ENCODE measurements around the gene LTO1.
"Not testable (repeated sequence)": the region's sequence is repeated elsewhere in the genome, so short reads cannot be mapped to it uniquely, and the experiment has no call there.

Gene LTO1

DNA sequence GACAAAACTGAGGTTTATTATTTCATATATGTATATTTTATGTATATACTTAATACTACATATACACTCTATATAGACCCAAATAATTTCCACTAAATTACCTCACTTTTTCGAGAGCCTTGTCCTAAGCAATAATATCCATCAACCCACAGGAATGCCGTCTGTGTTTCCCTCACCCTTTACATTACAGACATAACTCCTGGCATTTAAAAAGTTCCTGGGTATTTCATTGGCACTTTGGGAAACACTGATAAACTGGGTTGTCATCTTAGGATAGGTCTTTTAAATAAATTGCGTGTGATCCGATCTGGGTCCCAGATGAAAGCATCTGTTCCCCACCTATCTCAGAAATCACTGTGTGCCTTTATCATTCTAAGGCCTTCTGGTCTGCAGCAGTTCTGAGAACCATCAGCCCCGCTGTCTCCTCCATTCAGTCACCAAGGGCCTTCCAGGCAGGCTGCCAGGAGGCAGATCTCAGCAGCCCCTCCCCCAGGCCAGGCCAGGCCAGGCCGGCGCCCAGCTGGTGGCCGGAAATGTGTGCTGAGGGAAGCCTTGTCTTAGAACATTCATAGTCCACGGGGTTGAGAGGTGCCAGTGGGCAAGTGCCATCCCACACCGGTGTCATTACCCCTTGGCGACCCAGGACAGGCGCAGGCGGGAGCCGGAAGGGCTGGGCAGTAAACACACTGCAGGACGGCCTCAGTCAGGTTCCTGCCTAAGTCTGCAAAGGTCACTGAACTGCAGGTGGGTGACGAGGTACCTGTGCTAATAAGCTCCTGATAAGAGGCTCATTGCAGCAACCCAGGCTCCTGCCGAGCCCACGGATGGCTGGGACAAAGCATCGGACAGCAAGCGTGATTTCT lies 25.4 kb upstream of the LTO1 start:
- DNase-seq: no peak

DNA sequence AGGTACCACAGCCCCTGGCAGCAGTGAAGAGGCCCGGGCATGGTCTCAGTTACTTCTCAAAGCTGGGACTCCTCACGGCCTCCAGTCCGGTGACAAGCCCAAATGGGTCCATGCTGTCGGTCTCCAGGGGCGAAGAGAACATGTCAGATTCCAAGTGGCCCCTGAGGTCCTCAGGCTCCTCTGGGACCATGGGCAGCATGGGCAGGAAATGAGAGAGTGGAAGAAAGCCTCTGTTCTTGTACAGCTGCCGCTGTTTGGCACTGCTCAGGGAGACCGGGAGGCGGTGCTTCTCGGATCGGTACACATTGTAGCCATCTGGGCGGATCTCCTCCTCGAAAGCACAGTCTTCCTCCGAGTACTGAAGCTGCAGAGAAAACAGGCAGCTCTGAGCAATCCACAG lies 24.1 kb upstream of the LTO1 start:
- DNase-seq: no peak

DNA sequence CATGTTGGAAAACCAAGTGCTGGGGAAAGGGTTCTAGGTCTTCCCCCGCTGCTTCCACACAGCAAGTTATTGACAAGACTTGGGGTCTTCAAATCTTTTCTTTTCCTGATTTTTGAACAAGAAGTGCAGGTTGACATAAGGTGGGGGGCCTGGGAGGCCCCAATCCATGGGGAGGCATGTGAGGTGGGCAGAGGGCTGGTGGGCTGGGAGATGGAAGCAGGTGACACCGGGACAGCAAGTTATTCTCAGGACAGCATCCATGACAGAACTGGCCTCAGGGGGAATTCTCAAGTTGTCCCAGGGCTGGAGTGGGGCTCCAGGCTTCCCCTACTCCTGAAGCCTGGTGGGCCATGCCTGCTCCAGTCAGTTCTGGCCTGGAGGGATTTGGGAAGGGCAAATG lies 23.2 kb upstream of the LTO1 start:
- DNase-seq: no peak

DNA sequence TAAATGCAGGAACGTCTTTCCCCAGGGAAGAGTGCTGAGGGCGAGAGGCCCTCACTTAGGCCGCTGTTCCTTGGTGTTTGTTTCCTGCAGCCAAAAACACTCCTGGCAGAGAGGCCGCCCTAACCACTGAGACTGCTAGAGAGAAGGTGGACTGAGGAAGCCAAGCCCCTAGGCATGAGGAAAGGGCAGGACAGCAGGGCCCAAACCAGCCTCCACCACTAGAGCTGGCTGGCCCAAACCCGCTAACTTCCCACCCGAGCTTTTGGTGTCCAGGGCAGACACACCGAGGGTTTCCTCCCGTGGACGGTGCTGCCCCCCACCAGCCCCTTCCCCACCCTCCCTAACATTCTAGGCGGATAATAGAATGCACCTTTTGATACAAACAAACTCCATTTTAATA lies 22.7 kb upstream of the LTO1 start:
- DNase-seq: no peak

DNA sequence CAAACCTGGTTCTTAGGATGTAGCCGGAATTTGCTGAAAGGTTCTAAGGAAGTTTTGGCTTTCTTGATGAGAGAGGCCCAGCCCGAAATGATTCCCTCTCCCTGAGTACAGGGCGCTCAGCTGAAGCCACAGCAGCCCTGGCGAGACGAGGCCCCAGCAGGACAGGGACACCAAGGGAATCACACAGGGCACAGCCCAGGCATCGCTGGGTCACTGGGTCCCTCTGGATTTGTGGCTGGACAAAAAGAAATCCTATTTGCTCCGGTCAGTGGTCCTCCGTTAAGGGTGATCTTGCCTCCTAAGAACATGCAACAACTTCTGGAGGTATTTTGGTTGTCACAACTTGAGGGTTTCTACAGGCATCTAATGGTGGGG lies 22.3 kb upstream of the LTO1 start:
- DNase-seq: no peak

DNA sequence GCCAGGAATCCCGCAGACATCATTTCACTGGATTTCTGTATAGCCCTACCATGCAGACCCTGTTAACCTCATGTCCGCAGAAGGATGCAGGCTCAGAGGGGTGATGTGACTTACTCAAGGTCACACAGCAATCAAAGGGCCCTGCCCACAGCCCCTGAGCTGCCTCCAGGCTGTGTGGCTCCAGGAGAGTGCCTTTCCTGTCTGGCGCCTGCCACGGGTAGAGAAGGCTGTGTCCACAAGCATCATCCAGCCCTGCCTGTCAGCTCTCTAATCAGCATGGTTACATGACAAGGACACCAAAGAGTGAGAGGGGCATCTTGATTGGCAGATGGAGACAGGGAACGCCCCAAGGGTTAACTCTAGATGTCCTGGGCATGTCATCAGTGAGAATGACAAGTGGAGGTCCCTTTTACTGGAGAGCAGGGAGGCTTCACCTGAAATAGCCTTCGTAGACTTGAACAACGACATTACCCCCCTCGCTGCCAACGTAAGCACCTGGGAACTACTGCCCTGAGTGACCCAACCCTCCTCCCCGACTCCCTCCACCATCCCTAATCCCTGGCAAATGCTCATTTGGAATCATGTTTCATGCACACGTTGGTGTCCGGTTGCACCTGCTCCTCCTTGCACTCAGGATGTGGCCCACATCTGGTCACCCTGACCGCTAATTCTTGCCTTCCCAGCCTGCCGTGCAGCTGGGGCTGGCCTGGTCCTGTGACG lies 21.8 kb upstream of the LTO1 start:
- no peak for DNase-seq

DNA sequence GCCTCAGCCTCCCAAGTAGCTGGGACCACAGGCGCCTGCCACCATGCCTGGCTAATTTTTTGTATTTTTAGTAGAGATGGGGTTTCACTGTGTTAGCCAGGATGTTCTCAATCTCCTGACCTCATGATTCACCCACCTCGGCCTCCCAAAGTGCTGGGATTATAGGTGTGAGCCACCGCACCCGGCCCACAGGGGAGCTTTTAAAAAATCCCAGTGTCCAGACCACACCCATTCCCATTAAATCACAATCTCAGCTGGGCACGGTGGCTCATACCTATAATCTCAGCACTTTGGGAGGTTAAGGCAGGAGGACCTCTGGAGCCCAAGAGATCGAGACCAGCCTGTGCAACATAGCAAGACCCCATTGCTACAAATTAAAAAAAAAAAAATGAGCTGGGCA lies 20.8 kb upstream of the LTO1 start:
- DNase-seq: not testable (repeated sequence)

DNA sequence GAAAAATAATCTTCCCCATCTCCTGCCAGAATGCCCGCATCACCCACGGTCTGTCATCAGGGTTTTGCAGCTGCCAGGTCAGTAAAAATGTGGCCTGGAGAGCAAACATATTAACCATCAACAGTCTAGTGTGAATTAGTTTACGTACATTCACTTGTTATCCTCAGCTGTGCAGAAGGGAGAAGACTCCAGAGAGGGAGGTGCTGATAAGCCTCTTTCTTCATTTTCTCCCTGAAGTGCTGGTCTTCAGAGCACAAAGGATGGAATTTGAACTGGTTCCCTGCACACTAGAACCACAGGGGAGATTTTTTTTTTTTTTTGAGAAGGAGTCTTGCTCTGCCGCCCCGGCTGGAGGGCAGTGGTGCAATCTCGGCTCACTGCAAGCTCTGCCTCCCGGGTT lies 20.4 kb upstream of the LTO1 start:
- DNase-seq: no peak

DNA sequence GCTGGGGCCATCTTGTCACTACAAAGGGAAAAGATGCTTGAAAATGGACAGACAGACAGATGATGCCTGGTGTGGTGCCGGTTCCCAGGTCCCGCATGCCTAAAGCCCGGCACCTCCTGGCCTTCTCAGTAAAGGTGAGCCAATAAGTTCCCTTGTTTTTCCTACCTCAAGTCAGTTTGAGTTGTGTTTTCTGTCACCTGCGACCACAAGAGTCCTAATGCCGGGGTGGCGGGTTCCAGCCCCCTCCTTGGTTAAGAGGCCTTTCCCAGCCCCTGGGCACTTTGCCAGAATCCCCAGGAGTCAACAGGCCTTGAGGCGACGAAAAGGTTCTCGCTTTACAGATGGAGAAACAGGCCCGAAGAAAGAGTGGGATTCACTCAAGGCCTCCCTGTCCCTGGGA lies 19.6 kb upstream of the LTO1 start:
- DNase-seq: no peak

DNA sequence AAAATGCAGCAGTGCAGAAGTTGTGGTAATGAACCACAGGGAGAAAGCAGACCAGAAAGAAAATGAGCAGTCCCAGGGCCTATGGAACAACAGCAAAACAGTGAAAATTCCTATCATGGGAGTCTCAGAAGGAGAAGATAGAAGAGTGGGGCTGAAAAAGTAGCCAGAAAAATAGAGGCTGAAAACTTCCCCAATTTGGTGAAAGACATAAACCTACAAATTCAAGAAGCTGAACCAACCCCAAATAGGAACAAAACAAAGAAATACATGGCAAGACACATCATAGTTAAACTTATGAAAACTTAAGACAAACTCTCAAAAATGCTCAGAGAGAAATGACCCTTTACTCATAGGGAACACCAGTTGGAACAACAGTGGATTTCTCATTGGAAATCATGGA lies 17.3 kb upstream of the LTO1 start:
- DNase-seq: no peak

DNA sequence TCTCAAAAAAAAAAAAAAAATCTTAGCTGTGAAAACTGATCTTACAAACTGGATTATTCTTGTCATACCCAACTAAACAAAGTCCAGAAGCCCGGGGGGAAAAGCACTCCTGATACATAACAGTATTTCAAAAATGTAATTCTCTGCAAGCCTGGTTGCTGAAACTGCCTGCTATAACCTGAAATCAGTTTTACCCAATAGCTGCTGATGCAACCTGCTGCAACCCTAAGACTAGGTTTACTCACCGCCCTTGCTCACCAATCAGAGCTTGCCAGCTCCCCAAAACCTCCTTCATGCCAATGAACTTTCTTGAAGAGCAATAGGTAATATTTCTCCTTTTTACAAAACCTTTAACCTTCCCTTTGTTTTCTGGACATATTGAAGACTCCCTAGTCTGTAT lies 16.3 kb upstream of the LTO1 start:
- DNase-seq: no peak

DNA sequence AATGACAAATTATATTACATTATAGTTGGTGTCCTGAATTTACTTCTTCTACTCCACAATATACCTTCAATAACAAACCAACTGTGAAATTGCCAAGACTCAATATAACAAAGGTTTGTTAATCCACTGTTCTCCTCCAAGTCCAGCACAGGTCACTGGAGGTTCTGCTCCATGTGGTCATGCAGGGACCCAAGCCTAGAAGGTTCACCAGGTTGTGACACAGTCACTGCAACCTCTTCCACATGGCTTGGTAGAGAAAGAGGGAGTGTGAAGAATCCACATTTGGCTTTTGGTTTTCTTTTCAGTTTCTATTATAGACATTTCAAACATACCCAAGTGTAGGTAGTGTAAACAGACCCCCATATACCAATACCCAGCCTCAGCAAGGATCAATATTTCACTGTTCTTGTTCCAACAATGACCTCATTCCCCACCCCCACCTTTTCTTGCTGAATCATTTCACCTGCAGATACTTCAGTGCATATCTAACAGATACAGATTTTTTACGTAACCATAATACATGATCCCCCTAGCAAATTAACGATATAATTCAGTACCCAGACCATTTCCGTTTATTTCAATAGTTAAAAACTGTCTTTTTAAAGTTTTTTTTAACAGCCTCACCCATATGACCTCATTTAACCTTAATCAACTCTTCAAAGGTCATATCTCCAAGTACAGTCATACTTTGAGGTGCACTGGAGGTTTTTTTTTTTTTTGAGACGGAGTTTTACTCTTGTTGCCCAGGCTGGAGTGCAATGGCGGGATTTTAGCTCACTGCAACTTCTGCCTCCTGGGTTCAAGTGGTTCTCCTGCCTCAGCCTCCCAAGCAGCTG lies 14.5 kb upstream of the LTO1 start:
- no peak for DNase-seq

DNA sequence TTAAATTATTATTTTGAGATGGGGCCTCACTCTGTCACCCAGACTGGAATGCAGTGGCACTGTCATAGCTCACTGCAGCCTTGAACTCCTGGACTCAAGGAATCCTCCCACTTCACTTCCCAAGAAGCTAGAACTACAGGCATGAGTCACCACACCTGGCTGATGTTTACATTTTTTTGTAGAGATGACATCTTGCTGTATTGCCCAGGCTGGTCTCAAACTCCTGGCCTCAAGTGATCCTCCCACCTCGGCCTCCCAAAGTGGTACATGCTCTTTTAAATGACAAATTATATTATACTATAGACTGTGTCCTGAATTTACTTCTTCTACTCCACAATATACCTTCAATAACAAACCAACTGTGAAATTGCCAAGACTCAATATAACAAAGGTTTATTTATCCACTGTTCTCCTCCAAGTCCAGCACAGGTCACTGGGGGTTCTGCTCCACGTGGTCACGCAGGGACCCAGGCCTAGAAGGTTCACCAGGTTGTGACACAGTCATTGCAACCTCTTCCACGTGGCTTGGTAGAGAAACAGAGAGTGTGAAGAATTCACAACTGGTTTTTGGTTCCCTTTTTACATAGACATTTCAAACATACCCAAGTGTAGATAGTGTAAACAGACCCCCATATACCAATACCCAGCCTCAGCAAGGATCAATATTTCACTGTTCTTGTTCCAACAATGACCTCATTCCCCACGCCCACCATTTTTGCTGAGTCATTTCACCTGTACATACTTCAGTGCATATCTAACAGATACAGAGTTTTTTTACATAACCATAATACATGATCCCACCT lies 13.0 kb upstream of the LTO1 start:
- not testable (repeated sequence) for DNase-seq

DNA sequence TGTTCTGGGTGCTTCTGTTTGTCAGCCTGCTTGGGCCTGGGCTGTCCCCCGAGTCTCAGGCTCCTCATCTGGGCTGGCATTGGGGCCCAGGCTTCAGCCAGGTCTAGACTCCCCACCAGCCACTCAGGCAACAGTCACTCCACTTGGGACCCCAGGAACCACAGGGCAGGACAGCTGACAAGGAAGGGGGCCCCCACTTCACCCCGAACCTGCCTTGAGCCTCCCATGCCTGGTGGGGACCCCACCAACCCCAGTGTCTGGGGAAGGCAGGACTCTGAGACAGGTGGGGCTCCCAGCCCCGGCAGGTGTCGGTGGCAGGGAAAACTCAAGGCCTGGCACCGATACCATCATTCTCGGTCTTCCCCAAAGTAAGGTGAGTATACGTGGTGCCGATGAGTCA lies 11.7 kb upstream of the LTO1 start:
- no peak for DNase-seq

DNA sequence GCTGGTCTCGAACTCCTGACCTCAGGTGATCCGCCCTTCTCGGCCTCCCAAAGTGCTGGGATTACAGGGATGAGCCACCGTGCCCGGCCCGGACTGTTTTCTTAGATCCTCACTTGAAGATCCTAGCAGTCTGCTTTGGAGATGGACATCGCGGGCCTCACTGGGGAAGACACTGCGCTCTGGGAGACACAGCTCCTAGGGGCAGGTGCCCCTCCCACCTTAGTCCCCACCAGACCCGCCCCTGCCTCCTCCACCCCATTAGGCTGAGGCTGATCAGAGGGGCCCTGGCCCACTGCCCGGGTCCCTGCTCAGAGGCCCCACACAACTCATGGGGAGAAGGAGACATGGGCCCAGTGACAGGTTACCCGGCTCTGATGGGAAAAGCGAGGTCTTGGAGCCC lies 11.3 kb upstream of the LTO1 start:
- DNase-seq: no peak

DNA sequence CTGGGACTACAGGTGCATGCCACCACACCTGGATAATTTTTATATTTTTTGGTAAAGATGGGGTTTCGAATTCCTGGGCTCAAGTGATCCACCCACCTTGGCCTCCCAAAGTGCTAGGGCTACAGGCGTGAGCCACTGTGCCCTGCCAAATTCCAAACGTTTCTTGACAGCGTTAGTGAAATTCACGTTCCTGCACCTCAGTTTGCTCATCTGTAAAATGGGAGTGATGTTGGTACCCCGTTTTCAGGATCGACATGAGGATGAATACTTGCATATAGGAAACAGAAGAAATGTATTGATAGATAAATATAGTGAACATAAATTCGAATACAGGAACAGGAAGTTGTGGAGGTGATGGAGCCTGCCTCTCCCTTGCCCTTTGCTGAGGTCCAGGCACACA lies 10.2 kb upstream of the LTO1 start:
- DNase-seq: no peak

DNA sequence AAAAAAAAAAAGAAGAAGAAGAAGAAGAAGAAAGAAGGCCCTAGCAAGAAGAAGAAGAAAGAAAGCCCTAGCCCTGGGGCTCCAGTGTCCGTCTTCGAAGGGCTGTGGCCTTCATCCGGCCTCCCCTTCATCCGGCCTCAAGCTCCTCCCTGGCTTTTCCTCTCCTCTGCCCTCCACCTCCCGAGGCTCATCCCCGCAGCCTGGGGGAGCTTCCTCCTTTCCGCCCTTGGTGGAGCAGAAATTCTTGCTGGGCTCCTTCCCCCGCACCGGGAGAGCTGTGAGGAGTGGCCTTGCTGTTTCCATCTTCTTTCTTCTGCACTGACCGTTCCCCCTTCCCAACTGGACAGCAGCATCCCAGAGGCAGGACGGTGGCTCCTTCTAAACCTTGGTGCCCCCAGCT lies 9.5 kb upstream of the LTO1 start:
- no peak for DNase-seq

DNA sequence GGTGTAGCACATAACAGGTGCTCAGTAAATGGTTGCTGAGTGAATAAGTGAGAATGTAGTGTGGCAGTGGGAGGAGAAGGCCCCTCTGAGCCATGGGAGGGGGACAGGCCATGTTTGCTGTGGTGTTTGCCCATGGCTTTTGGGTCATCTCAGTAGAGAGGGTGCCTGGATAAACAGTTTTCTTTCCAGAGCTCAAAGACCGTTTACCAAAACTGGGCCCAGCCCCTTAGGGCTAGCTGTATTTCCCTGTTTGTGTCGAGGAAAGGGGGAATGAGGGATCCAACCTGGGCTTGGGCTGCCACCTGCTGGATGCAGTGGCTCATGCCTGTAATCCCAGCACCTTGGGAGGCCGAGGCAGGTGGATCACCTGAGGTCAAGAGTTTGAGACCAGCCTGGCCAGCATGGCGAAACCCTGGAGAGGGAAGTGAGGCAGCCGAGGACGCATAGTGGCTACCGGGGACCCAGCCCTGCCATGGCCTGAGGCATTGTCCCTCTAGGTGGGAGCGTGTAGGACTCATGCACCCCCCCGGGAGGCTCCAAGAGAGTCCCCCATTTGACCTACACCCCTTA lies 8.7 kb upstream of the LTO1 start:
- no peak for DNase-seq

DNA sequence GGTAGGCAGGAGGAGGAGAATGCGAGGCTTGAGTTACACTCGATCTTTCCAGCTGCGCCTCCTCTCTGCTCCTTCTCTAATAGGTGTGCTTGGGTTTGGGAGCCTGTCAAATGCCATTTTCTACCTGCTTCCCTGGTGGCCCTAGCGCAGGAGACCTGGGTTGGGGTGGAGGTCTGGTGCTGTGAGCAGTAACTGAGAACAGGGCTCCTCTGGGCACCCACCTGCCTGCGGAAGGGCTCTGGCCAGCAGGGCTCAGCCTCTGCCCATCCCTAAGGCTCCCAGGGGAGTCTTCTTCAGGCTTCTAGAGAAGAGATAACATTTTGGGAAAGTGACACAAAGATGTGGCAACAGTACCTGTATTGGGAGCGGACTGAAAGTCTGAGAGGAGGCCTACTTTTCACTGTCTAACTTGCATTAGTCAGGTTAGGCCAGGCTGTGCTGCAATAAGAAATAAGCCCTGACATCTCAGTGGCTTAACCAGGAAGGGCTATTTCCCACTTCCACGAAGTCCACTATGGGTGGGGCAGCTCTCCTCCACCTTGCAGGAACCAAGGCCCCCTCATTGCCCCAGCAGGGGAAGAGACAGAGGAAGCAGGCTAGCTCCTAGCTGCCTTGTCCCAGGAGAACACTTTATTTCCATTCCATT lies 7.7 kb upstream of the LTO1 start:
- no peak for DNase-seq

DNA sequence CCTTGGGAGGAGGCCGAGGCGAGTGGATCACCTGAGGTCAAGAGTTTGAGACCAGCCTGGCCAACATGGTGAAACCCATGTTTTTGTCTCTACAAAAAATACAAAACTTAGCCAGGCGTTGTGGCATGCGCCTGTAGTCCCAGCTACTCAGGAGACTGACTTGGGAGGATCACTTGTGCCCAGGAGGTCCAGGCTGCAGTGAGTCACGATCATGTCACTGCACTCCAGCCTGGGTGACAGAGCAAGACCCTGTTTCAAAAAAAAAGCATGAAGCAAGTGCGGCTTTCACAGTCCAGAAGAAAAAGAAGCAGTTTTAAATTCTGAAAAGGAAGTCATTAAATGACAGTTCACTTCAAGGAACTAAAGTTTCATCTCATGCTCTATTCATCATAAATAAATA lies 7.1 kb upstream of the LTO1 start:
- DNase-seq: no peak

DNA sequence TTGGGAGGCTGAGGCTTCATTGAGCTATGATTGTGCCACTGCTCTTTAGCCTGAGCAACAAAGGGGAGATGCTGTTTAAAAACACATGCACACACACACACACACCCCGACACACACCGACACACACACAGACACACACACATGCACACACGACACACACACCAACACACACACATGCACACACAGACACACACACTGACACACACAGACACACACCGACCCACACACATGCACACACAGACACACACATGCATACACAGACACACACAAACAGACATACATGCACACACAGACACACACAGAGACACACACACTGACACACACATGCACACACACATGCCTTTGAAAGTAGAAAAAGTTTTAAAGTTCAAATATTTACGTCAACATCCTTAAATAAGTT lies 5.5 kb upstream of the LTO1 start:
- DNase-seq: no peak

DNA sequence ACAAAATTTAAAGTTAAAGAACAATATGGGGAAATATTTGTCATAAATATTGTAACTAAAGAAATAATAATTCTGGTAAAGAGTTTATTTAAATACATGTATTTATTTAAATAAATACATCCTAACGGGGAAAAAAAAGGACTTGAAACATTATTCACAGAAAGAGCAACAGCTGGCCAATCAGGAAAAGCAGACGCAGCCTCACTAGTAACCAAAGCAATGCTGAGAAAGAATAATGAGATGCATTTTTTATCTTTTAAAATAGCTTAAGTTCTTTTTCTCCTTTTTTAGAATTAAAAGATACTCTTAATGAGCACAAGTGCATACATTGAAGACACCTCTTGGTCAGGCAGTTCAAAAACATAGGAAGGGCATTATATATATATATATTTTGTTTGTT lies 2.6 kb upstream of the LTO1 start:
- DNase-seq: no peak
